ENCODE data around the gene GSTM3. TPM values are rescaled to one million over a fixed set of nuclear protein-coding genes. Genes with fewer than 3 reads are reported as not detected.
"Not testable (repeated sequence)": the region's sequence is repeated elsewhere in the genome, so short reads cannot be mapped to it uniquely, and the experiment has no call there.

Gene GSTM3
- total and polyA plus RNA-seq, 9 donors = 29.2 to 62.0 (median 50.8) TPM

- not testable (repeated sequence) for H3K4me1 ChIP-seq (ENCODE audit: control insufficient read depth, insufficient read depth, low read length); H3K36me3 ChIP-seq (ENCODE audit: control insufficient read depth, insufficient read depth, low read length); DNase-seq; H3K9me3 ChIP-seq (replicated peaks; ENCODE audit: control insufficient read depth, low read depth, low read length); H3K27ac ChIP-seq (ENCODE audit: low read length); H3K27me3 ChIP-seq (ENCODE audit: control insufficient read depth, insufficient read depth, low read length); H3K4me3 ChIP-seq (ENCODE audit: low read length)
- no CpG with 5 or more reads among the region's 1 CpG for WGBS (ENCODE audit: insufficient coverage)
Measured at GRCh38 chr1:109685399-109685798, 55.4 kb downstream of the GSTM3 start.

- not testable (repeated sequence) for H3K36me3 ChIP-seq (ENCODE audit: control insufficient read depth, insufficient read depth, low read length); H3K27ac ChIP-seq (ENCODE audit: low read length); H3K27me3 ChIP-seq (ENCODE audit: control insufficient read depth, insufficient read depth, low read length); H3K9me3 ChIP-seq (replicated peaks; ENCODE audit: control insufficient read depth, low read depth, low read length); DNase-seq; H3K4me1 ChIP-seq (ENCODE audit: control insufficient read depth, insufficient read depth, low read length); H3K4me3 ChIP-seq (ENCODE audit: low read length)
- 100% methylated on average over 2 of the region's 6 CpGs for WGBS (ENCODE audit: insufficient coverage)
Measured at GRCh38 chr1:109684777-109685176, 56.1 kb downstream of the GSTM3 start.

Other genes with a start within 250 kb of the GSTM3 start
- 3.9 TPM for gene CYB561D1, start 246.9 kb downstream of the GSTM3 start, total RNA-seq
- 10 to 100 TPM in 2 of 8 donors, 1 to 10 TPM in 6; 6.4 to 13.8 (median 9.2) TPM for gene CYB561D1, start 246.9 kb downstream of the GSTM3 start, polyA plus RNA-seq (ENCODE audit: insufficient read depth in 1 of 8, insufficient read length in 8 of 8, low replicate concordance in 1 of 8)
- gene AMIGO1, start 231.3 kb downstream of the GSTM3 start, total RNA-seq = 12.3 TPM
- gene AMIGO1, start 231.3 kb downstream of the GSTM3 start, polyA plus RNA-seq (ENCODE audit: insufficient read depth in 1 of 8, insufficient read length in 8 of 8, low replicate concordance in 1 of 8) = 10 to 100 TPM in 6 of 8 donors, 1 to 10 TPM in 2; 8.5 to 13.8 (median 11.3) TPM
- 1.4 TPM for gene GPR61, start 201.2 kb downstream of the GSTM3 start, total RNA-seq
- gene GPR61, start 201.2 kb downstream of the GSTM3 start, polyA plus RNA-seq (ENCODE audit: insufficient read depth in 1 of 8, insufficient read length in 8 of 8, low replicate concordance in 1 of 8) = 1 to 10 TPM; 1.4 to 2.7 (median 1.7) TPM
- 7.8 TPM for gene GNAI3, start 192.4 kb downstream of the GSTM3 start, total RNA-seq
- 10 to 100 TPM in 1 of 8 donors, 1 to 10 TPM in 7; 6.9 to 10.0 (median 7.3) TPM for gene GNAI3, start 192.4 kb downstream of the GSTM3 start, polyA plus RNA-seq (ENCODE audit: insufficient read depth in 1 of 8, insufficient read length in 8 of 8, low replicate concordance in 1 of 8)
- 0.13 TPM for gene GNAT2, start 121.4 kb downstream of the GSTM3 start, total RNA-seq
- not detected for gene GNAT2, start 121.4 kb downstream of the GSTM3 start, polyA plus RNA-seq (ENCODE audit: insufficient read depth in 1 of 8, insufficient read length in 8 of 8, low replicate concordance in 1 of 8)
- 24.6 TPM for gene AMPD2, start 121.2 kb downstream of the GSTM3 start, total RNA-seq
- gene AMPD2, start 121.2 kb downstream of the GSTM3 start, polyA plus RNA-seq (ENCODE audit: insufficient read depth in 1 of 8, insufficient read length in 8 of 8, low replicate concordance in 1 of 8) = 10 to 100 TPM; 31.3 to 45.0 (median 35.0) TPM
- 10.8 TPM for gene GSTM4, start 84.9 kb downstream of the GSTM3 start, total RNA-seq
- gene GSTM4, start 84.9 kb downstream of the GSTM3 start, polyA plus RNA-seq (ENCODE audit: insufficient read depth in 1 of 8, insufficient read length in 8 of 8, low replicate concordance in 1 of 8) = 10 to 100 TPM; 15.1 to 23.9 (median 20.6) TPM
- gene GSTM2, start 73.0 kb downstream of the GSTM3 start, total RNA-seq = 51.4 TPM
- gene GSTM2, start 73.0 kb downstream of the GSTM3 start, polyA plus RNA-seq (ENCODE audit: insufficient read depth in 1 of 8, insufficient read length in 8 of 8, low replicate concordance in 1 of 8) = 100 to 1,000 TPM; 124 to 186 (median 146) TPM
- gene GSTM1, start 53.2 kb downstream of the GSTM3 start, total RNA-seq = 15.3 TPM
- 10 to 100 TPM in 4 of 8 donors, 1 to 10 TPM in 2, under 1 TPM in 2; 0.50 to 70.2 (median 28.4) TPM for gene GSTM1, start 53.2 kb downstream of the GSTM3 start, polyA plus RNA-seq (ENCODE audit: insufficient read depth in 1 of 8, insufficient read length in 8 of 8, low replicate concordance in 1 of 8)
- 19.4 TPM for gene GSTM5, start 28.8 kb downstream of the GSTM3 start, total RNA-seq
- gene GSTM5, start 28.8 kb downstream of the GSTM3 start, polyA plus RNA-seq (ENCODE audit: insufficient read depth in 1 of 8, insufficient read length in 8 of 8, low replicate concordance in 1 of 8) = 10 to 100 TPM; 10.2 to 48.0 (median 17.8) TPM
- not detected for gene EPS8L3, start 22.9 kb upstream of the GSTM3 start, total RNA-seq
- 1 to 10 TPM in 2 of 8 donors, under 1 TPM in 1, not detected in 5; 0.12 to 7.4 (median 2.4) TPM for gene EPS8L3, start 22.9 kb upstream of the GSTM3 start, polyA plus RNA-seq (ENCODE audit: insufficient read depth in 1 of 8, insufficient read length in 8 of 8, low replicate concordance in 1 of 8)
- gene CSF1, start 169.8 kb upstream of the GSTM3 start, total RNA-seq = 6.3 TPM
- 10 to 100 TPM in 4 of 8 donors, 1 to 10 TPM in 4; 8.6 to 14.1 (median 9.8) TPM for gene CSF1, start 169.8 kb upstream of the GSTM3 start, polyA plus RNA-seq (ENCODE audit: insufficient read depth in 1 of 8, insufficient read length in 8 of 8, low replicate concordance in 1 of 8)
- 20.6 TPM for gene AHCYL1, start 243.7 kb upstream of the GSTM3 start, total RNA-seq
- 10 to 100 TPM; 34.8 to 50.9 (median 40.8) TPM for gene AHCYL1, start 243.7 kb upstream of the GSTM3 start, polyA plus RNA-seq (ENCODE audit: insufficient read depth in 1 of 8, insufficient read length in 8 of 8, low replicate concordance in 1 of 8)

All from muscle of leg (tissue), 11 donors.